GM21529 (cell line): ENCODE measurements around the gene TKT.
"Not testable (repeated sequence)": the region's sequence is repeated elsewhere in the genome, so short reads cannot be mapped to it uniquely, and the experiment has no call there.

ENCODE experiments used
- ATAC-seq: cut with Tn5 transposase; IDR thresholded peaks from one replicate; pipeline ENCODE4 v1.9.1; 2021; ENCODE audit not compliant: unreplicated experiment

Gene TKT

DNA sequence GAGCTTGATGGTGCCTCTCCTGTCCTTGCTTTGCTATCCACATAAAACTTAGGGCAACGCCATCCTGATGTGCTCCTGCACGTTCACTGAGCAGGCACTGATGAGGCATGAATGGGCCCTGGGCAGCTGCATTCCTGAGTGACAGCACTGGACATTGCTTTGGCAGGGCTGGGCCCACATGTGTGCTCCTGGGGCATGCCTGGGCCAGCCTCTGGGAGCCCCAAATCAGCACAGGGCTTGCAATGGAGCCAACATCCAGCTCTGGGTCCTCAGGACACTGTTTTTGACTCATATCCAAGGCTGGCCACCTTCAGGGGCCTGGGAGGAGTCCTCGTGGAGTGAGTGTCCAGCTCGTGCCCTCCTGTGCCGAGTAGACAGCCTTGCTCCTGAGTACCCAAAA lies 5.9 kb upstream of the TKT start:
- no peak for ATAC-seq

DNA sequence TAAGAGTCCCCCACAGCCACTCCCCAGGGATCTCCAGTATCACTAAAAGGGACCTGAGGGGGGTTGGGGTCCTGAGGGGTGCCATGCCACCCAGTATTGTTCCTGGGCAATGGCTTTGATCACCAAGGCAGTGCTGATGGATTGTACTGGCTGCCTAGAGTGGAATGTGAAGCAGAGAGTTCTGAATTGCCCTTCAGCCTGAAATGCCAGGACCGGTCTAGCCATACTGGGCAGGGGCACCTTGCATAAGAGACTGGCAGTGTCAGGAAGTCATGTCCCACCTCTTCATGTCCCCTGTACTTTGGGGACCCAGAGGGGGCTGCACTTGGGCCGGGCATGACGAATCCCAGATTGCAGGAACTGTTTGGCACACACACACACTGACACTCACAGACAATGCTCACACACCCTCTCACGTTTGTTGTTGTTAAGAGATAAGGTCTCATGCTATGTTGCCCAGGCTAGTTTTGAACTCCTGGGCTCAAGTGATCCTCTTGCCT lies 4.5 kb upstream of the TKT start:
- ATAC-seq: no peak

DNA sequence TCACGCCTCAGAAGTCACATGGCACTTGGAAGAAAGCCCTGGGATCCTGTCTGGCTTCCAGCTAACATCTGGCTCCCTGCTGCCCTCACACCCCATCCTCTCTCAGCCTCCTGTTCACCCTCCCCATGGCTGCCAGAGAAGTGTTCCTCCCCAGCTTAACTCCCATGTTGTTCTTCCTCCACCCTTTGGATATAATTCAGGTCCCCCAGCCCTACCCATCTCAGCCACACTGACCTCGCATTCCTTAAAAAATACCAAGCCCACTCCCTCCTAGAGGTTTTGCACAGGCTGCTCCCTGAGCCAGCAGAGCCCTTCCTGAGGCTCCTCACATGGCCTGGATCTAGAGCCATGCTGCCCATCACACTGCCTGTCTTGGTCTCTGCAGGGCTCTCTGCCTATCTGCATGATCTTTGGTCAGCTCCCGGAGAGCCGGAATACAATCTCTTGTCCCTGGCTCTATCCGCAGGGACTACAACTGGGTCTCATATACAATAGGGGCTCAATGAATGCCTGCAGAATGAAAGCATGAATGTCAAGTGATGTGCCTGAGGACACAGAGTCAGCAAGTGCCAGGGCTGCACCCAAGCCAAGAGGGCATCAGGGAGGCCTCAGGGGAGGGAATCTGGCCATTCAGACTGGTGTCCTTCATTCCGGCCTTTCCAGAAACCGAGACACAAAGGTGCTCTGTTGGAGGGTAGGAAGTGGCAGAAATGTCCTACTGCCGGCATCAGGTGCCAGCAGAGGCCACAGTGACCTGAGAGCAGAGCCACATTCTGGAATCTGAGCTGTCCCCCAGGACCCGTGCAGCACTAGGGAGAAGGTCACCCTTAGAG lies 3.8 kb upstream of the TKT start:
- no peak for ATAC-seq

DNA sequence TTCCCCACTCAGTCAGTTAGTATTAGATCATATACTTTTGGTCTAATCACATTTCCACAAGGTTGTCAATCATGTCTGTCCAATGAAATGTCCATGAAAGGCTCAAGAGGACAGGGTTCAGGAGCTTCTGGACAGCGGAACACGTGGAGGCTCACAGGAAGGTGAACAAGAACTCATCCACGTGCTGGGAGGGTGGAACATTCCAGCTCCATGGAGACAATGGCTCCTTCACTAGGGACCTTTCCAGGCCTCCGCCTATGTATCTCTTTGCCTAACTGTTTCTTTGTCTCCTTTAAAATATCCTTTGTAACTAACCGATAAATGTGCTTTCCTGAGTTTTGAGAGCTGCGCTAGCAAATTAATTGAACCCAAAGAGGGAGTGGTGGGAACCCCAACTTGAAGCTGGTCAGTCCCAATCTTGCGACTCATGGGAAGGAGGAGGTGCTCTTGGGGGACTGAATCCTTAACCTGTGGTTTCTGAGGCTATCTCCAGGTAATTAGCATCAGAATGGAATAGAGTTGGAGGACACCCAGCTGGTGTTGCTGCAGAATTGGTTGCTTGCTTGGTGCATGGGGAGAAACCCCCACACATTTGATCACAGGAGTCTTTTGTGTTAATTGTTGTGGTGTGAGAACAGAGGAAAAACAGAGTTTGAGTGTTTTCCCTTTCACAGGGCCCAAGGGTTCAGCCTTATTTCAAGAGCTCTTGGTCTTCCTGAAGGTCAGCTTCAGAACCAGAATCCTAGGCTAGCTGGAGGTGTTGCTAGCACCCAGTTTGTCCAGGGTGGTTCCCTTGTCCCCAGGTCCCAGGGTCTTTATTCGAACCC lies 3.0 kb upstream of the TKT start:
- ATAC-seq: no peak

DNA sequence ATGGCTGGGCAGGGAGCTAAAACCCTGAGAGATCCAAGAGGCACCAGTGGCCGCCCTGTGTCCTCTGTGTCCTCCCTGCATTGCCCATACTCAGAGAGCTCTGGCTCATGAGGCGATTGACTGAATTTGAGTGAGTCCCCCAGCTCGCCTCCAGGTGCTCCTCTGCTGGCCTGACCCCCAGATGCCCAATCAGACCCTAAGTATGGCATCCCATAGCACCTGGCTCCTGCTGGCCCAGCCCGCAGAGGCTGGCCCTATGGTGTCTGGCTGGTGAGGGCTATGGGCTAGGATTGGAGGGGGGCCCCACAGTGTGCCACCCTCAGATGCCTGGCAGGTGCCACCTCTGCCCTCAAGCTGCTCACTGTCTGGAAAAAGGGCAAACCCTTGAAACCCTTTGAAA lies 1.6 kb upstream of the TKT start:
- ATAC-seq: no peak

DNA sequence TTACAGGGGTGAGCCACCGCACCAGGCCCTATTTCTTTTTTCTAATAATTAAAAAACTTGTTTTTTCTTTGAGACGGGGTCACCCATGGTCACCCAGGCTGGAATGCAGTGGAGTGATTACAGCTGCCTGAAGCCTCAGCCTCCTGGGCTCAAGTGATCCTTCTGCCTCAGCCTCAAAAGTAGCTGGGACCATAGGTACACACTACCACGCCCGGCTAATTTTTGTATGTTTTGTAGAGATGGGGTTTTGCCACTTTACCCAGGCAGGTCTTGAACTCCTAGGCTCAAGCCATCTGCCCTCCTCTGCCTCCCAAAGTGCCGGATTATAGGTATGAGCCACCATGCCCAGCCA lies 858 bp upstream of the TKT start:
- ATAC-seq: no peak

DNA sequence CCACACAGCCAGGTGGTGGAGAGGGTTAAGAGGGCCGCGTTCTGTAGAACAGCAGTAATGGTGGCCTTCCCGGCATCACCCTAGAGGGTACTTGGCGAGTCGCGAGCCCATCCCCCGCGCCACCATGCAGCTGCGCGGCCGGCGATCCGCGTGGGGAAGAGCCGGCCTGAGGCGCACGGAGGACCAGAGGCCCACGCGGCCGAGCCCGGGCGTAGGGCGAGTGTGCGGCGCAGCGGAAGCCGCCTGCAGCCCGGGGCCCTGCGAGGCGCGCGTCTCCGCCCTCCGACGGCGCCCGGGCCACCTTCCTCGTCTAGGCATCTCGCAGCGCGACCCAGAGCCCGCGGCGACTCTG lies 423 bp downstream of the TKT start:
- peak; percentile 41 for ATAC-seq

DNA sequence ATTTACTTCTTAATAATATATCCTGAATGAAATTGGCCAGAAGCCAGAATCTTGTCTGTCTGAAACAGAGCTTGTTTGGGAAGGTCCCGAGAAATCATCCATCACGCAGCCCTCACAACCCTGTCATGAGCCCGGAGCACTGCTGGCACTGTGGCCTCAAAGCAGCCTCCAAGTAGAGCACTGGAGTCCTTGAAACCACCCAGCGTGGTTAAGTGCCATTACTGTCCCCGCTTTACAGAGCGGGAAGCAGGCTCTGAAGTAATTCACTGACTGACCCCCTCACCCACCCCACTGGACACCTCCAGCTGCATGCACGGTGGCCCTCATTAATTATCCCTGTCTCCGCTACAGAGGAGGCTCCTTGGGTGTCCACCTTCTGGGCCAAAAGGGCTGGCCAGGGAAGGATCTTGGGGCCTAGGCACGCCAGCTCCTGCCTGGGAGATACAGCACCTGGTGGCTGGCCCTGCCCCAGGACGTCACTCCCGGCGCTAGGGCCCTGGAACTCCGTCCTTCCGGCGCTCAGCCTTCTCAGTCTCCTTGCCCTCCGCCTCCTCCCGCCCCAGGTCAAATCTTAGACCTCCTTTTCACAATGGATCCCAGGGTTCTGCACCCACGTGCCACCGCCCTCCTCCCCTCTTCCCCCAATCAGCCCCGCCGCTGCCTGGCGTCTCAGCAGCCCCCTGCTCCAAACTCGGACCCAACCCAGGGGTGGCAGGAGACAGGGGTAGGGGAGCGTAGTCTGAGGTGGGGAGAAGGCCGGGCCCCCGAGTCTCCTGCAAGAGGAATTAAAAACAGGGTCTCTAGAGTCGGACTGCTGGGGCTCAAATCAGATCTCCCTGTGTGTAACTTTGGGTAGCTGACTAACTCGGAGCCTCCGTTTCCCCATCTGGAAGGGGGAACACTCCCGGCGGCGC lies 1.1 kb downstream of the TKT start:
- ATAC-seq: peak; percentile 50

DNA sequence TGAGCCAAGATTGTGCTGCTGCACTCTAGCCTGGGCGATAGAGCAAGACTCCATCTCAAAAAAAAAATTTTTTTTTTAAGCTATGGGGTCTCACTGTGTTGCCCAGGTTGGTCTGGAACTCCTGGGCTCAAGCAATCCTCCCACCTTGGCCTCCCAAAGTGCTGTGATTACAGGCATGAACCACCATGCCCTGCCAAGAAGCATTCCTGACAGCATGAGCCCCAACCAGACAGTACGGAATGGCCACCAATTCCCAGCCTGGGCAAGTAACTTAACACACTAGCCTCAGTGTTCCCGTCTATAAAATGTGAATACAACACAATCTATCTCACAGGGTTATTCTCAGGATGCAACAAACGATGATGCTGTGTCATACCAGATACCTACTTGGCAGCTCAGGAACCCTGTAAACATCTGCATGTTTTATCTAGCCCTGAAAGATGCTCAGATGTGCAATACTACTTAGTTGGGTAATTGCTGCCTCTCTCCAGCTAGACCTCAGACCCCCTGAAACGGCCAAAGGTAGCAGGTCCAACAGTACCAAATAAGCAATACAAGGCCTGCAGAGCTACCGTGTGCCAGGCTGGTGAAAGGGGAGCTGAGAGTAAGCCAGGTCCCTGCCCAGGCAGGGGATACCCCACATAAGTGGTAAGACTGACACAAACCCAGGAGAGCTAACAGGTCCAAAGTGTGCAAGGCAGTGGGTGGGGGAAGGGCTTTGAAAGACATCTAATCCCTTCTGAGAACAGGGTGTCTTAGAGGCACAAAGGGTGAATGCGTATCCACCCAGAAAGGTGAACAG lies 1.9 kb downstream of the TKT start:
- no peak for ATAC-seq

DNA sequence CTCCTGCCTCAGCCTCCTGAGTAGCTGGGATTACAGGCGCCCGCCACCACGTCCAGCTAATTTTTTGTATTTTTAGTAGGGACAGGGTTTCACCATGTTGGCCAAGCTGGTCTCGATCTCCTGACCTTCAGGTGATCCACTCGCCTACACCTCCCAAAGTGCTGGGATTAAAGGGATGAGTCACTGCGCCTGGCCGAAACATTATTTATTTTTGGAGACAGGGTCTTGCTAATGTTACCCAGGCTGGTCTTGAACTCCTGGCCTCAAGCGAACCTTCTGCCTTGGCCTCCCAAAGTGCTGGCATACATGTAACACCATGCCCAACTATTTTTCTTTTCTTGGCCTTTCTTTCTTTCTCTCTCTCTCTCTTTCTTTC lies 2.9 kb downstream of the TKT start:
- not testable (repeated sequence) for ATAC-seq

DNA sequence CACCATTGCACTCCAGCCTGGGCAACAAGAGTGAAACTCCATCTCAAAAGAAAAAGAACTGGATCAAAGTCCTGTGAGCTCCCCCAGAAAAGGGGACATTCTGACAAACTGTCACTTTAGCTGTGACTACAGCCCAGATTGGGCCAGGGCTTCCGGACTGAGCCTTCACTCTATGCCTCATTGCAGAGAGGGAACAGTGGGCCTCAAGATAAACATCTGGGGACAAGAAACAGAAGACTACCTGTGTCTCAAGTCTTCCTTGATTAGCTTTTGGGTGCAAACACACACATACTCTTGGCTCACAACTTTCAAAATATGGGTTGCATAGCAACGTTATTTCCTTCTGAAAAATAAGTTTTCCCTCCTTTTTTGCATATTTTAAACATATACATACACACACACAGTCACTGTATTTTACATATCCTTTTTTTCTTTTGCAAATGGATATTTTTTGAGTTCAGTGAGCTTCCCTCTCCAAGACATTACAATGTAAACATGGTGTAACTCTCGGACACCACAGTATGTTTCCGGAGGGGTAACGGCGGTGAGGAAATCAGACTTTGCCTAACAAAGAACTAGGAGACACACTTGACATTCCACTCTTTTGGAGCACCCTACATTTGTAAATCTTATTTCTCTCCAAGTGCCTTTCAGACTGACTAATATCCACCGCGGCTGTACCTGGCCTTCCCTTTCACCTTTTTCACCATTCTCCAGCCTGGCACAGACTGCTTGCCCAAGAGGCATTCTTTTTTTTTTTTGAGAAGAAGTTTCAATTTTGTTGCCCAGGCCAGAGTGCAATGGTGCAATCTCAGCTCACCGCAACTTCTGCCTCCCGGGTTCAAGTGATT lies 3.5 kb downstream of the TKT start:
- no peak for ATAC-seq

DNA sequence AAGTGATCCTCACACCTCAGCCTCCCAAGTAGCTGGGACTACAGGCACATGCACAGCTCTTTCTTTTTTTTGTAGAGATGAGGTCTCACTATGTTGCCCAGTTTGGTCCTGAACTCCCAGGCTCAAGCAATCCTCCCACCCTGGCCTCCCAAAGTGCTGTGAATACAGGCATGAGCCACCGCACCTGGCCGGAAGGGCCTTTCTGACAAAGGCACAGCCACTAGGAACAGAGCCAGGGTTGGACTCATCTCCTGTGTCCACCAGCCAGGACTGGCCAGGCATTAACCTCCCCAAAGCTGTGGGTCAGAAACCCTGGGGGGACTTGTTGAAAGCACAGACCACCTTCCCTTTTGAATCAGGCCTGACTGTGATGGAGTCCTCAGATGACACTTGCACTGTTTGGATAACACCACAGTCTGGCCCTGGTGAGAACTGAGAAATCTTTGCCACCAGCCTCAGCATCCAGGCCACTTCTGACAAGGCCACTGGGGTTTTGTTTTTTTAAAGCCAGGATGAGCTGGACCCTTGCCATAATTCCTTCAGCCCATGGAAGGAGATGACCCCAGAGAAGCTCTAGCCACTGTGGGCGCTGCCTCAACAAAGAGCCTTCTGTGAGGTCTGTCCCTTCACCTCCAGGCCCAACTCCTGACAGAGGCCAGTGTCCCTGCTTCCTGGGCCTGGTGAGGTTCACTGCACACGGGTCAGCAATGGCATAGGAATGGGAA lies 4.8 kb downstream of the TKT start:
- no peak for ATAC-seq

DNA sequence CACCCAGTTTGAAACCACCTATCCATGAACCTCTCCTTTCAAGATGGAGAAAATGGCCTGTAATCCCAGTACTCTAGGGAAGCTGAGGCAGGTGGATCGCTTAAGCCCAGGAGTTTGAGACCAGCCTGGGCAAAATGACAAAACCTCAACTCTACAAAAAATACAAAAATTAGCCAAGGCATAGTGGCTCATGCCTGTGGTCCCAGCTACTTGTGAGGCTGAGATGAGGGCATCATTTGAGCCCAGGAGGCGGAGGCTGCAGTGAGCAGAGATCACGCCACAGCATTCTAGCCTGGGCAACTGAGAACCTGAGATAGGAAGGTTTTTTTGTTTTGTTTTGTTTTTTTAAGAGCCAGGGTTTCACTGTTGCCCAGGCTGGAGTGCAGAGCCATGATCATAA lies 5.4 kb downstream of the TKT start:
- ATAC-seq: no peak

DNA sequence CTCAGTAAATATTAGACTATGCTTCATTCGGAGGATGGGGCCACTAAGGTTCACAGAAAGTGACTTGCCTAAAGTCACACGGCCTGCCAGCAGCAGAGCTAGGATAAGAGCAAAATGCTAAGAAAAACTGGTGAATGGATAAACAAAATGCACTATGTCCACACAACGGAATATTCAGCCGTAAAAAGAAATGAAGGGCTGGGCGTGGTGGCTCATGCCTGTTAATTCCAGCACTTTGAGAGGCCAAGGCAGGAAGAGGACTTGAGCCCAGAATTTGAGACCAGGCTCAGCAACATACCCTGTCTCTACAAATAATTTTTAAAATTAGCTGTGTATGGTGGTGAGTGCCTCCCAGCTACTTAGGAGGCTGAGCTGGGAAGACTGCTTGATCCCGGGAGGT lies 7.7 kb downstream of the TKT start:
- no peak for ATAC-seq

DNA sequence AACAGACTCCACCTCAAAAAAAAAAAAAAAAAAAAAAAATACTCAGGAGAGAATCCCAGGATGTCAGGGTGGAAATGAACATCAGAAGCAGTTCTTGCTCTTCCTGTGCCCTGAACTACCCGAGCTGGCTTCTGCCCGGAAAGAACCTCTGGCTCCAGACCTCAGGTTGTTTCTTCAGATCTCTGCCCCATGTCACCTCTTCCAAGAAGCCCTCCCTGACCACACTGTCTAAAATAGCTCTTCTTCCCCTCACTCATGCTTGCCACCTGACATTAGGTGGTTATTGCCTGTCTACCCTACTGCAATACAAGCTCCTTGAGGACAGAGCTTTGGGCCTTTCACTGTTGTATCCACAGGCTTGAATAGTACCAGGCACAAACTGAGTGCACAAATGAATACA lies 8.2 kb downstream of the TKT start:
- no peak for ATAC-seq

DNA sequence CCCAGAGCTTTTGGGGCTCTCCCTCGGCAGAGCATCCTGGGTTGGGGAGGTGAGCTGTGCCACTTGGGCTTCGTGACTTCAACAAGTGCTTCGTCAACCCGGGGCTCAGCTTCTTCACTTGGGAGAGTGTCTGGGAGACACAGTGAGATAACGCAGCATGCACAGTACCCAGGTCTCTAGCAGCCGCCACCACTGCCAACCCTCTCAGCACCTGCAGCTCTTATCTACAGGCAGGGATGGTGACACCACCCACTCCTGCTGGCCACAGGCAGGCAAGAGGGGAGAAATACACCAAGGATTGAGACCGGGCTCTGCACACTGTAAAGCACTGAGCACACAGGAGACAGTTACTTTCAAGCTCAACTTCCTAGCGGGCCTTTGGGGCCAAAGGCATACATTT lies 11.6 kb downstream of the TKT start:
- no peak for ATAC-seq

DNA sequence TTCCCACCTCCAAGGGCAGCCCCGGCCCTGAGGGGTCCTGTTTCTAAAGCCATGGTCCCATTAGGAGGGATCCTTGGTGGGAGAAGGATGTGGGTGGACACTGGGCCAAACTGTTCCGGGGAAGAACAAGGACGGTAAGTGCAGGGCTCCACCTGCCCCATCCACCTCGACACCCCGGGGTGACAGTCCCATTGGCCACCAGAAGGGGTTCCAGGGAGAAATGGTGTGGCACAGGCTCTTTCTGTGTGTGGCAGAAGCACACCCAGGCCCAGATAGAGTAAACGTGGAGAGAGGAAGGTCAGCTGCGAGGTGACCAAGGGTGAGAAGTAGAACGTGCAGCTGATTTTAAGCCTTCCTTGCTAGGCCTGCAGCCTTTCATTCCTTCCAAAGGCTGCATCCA lies 12.0 kb downstream of the TKT start:
- no peak for ATAC-seq

DNA sequence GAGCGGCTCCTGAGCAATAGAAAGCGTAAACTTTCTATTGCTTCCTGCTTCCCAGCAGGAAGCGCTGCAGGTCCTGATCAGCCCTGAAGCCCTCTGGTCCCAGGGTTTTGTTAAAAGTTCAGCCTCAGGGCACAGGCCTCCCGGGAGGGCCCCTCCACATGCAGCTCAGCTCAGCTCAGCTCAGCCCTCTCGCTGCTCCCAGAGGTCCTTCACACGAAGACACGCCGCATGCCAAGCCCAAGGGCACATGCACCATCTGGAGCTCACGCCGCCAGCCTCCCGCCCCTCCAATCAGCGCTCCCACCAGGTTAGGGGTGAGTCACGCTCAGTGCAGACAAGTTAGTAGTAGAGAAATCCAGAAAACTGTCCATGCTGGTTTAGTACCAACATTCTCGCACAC lies 12.7 kb downstream of the TKT start:
- ATAC-seq: no peak

DNA sequence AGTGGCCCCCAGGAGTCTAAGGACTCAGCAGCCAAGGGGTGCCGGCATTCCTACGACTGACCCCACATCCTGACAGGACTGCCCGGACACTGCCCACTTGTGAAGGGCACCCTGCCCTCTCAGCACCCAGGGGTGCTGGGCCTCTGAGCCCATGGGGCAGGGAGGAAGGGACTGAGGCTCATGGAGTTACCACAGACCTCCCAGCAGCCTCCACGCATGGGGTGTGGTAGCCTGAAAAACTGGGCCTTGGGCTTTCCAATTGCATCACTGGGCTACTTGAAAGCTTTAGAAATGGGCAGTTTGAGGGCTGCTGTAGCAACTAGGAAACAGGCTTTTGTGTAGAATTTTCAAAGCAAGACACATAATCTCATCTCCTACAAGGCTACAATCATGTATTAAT lies 13.2 kb downstream of the TKT start:
- ATAC-seq: no peak
